Small intestine (tissue), 7 donors: ENCODE data around the gene SCG5. TPM values are rescaled to one million over a fixed set of nuclear protein-coding genes. Genes with fewer than 3 reads are reported as not detected.

Experiments used
- DNase-seq, 2 donors: peaks; one replicate each; pipeline versions ENCODE4 v3.0.0 to v3.0.0-alpha.2; 2013
- FAIRE-seq: peaks from 2 replicates; lab custom pipeline; 2012; peaks lifted over from hg19 to GRCh38; lab: Jason Lieb, UNC
- H3K27ac ChIP-seq, 3 donors: one replicate each; pipeline ENCODE4 v1.5.1; 2013; ENCODE audit warnings: low read length in 2 of 3, mild to moderate bottlenecking in 2 of 3, control low read depth in 1 of 3, inconsistent platforms in 1 of 3, low read depth in 1 of 3, moderate library complexity in 1 of 3
- H3K27me3 ChIP-seq, 3 donors: one replicate each; pipeline ENCODE4 v1.6.1; 2013; ENCODE audit warnings: low read length in 3 of 3, inconsistent platforms in 1 of 3; ENCODE audit not compliant: control insufficient read depth in 3 of 3, insufficient read depth in 3 of 3
- H3K36me3 ChIP-seq, 3 donors: one replicate each; pipeline ENCODE4 v1.6.1; 2013; ENCODE audit warnings: low read length in 3 of 3, inconsistent platforms in 1 of 3, low read depth in 1 of 3, mild to moderate bottlenecking in 1 of 3, moderate library complexity in 1 of 3; ENCODE audit not compliant: control insufficient read depth in 3 of 3, insufficient read depth in 2 of 3
- H3K4me1 ChIP-seq, 3 donors: one replicate each; pipeline ENCODE4 v1.6.1; 2013; ENCODE audit warnings: low read length in 2 of 3, inconsistent platforms in 1 of 3, low read depth in 1 of 3, mild to moderate bottlenecking in 1 of 3, moderate library complexity in 1 of 3; ENCODE audit not compliant: control insufficient read depth in 3 of 3, insufficient read depth in 2 of 3
- H3K4me3 ChIP-seq, 3 donors: one replicate each; pipeline ENCODE4 v1.5.1; 2013; ENCODE audit warnings: low read length in 3 of 3, control low read depth in 1 of 3, inconsistent platforms in 1 of 3, low read depth in 1 of 3, mild to moderate bottlenecking in 1 of 3, moderate library complexity in 1 of 3
- H3K9me3 ChIP-seq, 2 donors: one replicate each; pipeline ENCODE4 v1.6.1; 2013; ENCODE audit warnings: low read depth in 1 of 2, low read length in 1 of 2; ENCODE audit not compliant: control insufficient read depth in 2 of 2, insufficient read depth in 1 of 2
- WGBS, 3 donors: extraction: QIAGEN DNeasy Blood & Tissue Kit; methylation state at CpG; one replicate each; pipeline ENCODE4 v1.1.7; 2013; 5-methylcytosine and 5-hydroxymethylcytosine counted together
- polyA plus RNA-seq, 4 donors: library from polyadenylated mRNA; stranded (reverse) in 3 of 4; unstranded in 1 of 4; fragments of 200-250 nt in 3 of 4; fragments of 120-200 nt in 1 of 4; gene quantifications; one replicate each; pipeline versions ENCODE4 v1.2.1 to v1.2.3, GENCODE V29; 2013
- donor health status: healthy with polysubstance abuse.
- donor health status: control.
- donor health status: control.
- donor health status: Bipolar disorder and iron deficiency.
- donor health status: healthy.

SCG5 gene
- polyA plus RNA-seq, 4 donors: 1.9 to 13.3 (median 6.3) TPM

DNA sequence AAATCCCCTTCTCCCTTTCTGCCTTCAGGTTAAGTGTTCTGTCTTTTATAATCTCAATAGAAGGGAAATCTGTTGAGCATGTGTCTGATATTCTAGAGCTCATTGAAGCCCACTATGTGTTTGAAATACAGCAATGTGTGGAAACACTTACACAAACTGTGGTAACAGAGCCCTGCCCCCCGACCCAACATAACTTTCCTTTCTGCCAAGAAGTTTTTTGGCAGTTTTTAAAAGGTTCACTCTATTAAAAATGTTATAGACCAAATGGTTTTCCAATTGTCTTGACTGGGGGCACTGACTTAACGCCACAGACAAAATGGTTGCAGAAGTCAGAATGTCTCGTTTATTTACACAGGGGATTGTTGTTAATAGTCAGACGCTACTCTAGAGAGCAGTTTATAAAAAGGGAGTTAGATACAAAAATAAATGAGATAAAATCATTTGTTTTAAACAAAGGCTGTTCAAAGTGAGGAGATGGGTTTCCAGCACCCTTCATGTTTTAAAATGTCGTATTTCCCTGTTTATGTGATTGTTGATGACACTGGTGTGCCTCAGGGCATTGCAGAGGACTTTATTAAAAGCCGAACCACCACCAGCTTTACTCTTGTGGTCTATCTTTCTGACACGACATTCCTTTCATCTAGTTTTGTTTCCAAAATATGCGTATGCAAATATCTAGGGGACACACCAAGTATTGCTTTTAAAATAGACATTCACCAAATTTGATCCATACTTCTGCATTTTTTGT is 49.6 kb downstream of the SCG5 start:
- H3K36me3 ChIP-seq: no peaks in the 10 kb centered on the region
- no peak overlapping the region for H3K27ac ChIP-seq
- WGBS, 3 donors: 68 to 93% (median 85%) methylated on average over 8 of the region's 8 CpGs
- no peak for DNase-seq
- FAIRE-seq: no peak
- no peaks in the 10 kb centered on the region for H3K27me3 ChIP-seq
- no peaks in the 10 kb centered on the region for H3K9me3 ChIP-seq
- peaks cover 0 to 4% (median 3%) of the 10 kb centered on the region in 3 donors for H3K4me1 ChIP-seq
- no peak overlapping the region for H3K4me3 ChIP-seq

GRCh38 chr15:32691689-32692038 is 50.2 kb downstream of the SCG5 start:
- FAIRE-seq (no peak), DNase-seq (no peak)
- 90 to 94% (median 92%) methylated on average over 10 of the region's 10 CpGs for WGBS, 3 donors
- Histone ChIP-seq H3K4me3 (no peak overlapping the region), H3K9me3 (no peaks in the 10 kb centered on the region), H3K27me3 (no peaks in the 10 kb centered on the region), H3K4me1 (peaks cover 0 to 4% (median 3%) of the 10 kb centered on the region in 3 donors), H3K36me3 (no peaks in the 10 kb centered on the region), H3K27ac (no peak overlapping the region)

GRCh38 chr15:32692286-32692685 is 50.8 kb downstream of the SCG5 start:
- FAIRE-seq: no peak
- WGBS, 3 donors: 22 to 76% (median 47%) methylated on average over 2 of the region's 2 CpGs
- Histone ChIP-seq H3K9me3 (no peaks in the 10 kb centered on the region), H3K36me3 (no peaks in the 10 kb centered on the region), H3K27ac (no peak overlapping the region), H3K4me1 (peaks cover 0 to 4% (median 3%) of the 10 kb centered on the region in 3 donors), H3K27me3 (no peaks in the 10 kb centered on the region), H3K4me3 (no peak overlapping the region)
- DNase-seq: peak; percentile 23 to 67

DNA sequence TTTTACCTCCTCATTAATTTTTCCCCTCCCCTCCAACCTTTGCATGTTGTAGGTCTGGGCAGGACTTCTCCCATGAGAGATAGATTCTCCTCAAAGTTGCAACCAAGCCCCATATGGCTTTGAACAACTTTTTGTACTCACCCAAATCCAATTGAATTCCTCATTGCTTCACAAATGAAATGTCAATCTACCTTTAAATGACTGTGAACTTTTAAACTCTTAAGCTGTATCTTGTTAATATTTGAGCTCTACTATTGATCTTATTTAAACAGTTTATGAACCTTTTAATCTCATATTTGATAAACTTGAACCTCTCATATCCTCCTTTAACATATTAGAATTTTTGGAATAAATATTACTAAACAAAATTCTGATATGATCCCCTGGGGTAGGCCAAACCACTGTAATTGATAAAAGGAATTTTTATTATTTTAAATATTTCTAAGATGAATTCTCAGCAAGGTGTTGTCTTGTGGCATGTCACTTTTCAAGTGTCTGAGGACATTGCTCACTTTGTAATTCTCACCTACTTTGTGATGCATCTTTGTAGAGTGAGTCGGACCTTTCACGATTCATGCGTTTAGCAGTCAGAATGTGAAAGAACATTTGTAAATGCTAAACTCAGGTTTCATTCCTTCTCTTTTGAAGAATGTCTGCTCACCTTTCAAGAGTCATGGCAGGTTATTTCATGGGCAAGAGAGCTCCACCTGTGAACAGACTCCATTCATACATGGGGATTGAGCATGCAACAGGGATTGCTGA is 52.9 kb downstream of the SCG5 start:
- no peaks in the 10 kb centered on the region for H3K27me3 ChIP-seq
- 55 to 77% (median 71%) methylated on average over 3 of the region's 3 CpGs for WGBS, 3 donors
- H3K4me3 ChIP-seq: no peak overlapping the region
- FAIRE-seq (no peak), DNase-seq (peak in 1 of 2 donors; percentile 23)
- no peaks in the 10 kb centered on the region for H3K9me3 ChIP-seq
- H3K36me3 ChIP-seq: no peaks in the 10 kb centered on the region
- H3K27ac ChIP-seq: no peak overlapping the region
- peaks cover 0 to 4% (median 3%) of the 10 kb centered on the region in 3 donors for H3K4me1 ChIP-seq

- Histone ChIP-seq H3K27me3 (no peaks in the 10 kb centered on the region), H3K36me3 (no peaks in the 10 kb centered on the region), H3K27ac (no peak overlapping the region), H3K9me3 (no peaks in the 10 kb centered on the region), H3K4me1 (no peaks in the 10 kb centered on the region), H3K4me3 (no peak overlapping the region)
- no peak for DNase-seq
- WGBS, 3 donors: 83 to 87% (median 85%) methylated on average over 5 of the region's 5 CpGs
- no peak for FAIRE-seq
Observed at GRCh38 chr15:32698773-32699390, 57.4 kb downstream of the SCG5 start.

GRCh38 chr15:32700501-32701150 is 59.1 kb downstream of the SCG5 start:
- WGBS, 3 donors: 38 to 77% (median 56%) methylated on average over 14 of the region's 14 CpGs
- H3K4me3 ChIP-seq: no peak overlapping the region

DNA sequence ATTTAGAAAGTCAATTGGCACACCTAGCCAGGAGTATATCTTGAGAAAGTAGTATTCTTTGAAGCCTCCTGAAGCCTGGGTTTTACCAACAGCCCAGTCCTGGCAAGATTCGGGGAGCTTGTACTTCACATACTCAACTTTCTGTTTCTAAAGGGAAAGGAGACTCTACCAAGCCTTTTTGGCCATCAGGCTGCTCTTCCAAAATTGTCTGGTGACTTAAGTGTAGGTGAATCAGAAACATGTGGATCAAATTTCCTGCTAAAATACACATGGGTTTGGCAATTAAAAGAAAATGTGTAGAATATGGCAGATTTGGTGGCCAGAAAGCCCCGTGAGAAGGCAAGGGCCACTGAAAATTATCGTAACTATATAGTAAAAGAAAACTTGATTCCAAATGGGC is 60.4 kb downstream of the SCG5 start:
- no peaks in the 10 kb centered on the region for H3K4me1 ChIP-seq
- H3K4me3 ChIP-seq: no peak overlapping the region
- 57 to 62% (median 59%) methylated on average over 3 of the region's 3 CpGs for WGBS, 3 donors
- H3K9me3 ChIP-seq: no peaks in the 10 kb centered on the region
- H3K27ac ChIP-seq: no peak overlapping the region
- no peak for DNase-seq
- peaks cover 0 to 2% (median 0%) of the 10 kb centered on the region in 3 donors for H3K27me3 ChIP-seq
- no peak for FAIRE-seq
- no peaks in the 10 kb centered on the region for H3K36me3 ChIP-seq

More at GRCh38 chr15:32700501-32701150, 59.1 kb downstream of the SCG5 start:
- no peaks in the 10 kb centered on the region for H3K9me3 ChIP-seq
- H3K36me3 ChIP-seq: no peaks in the 10 kb centered on the region
- no peaks in the 10 kb centered on the region for H3K27me3 ChIP-seq
- DNase-seq (peak; percentile 64 to 69), FAIRE-seq (no peak)
- peak overlapping the region in 1 of 3 donors; percentile 2 for H3K27ac ChIP-seq
- H3K4me1 ChIP-seq: no peaks in the 10 kb centered on the region

GRCh38 chr15:32704395-32704981 is 63.0 kb downstream of the SCG5 start:
- Histone ChIP-seq H3K27me3 (peaks cover 0 to 2% (median 0%) of the 10 kb centered on the region in 3 donors), H3K4me3 (no peak overlapping the region), H3K9me3 (no peaks in the 10 kb centered on the region), H3K4me1 (no peaks in the 10 kb centered on the region), H3K36me3 (no peaks in the 10 kb centered on the region), H3K27ac (no peak overlapping the region)
- WGBS, 3 donors: 72 to 88% (median 75%) methylated on average over 8 of the region's 8 CpGs
- FAIRE-seq (no peak), DNase-seq (no peak)
